Thyroid gland (tissue), 4 donors: Measurements from ENCODE around the gene MLC1.

Experiments
- CTCF ChIP-seq, 6 experiments: fragments of 200-600 bp in 3 of 6; fragments of 450-650 bp in 3 of 6; sonication (generic) in 3 of 6; IDR thresholded peaks; one replicate each; pipeline ENCODE4 v1.5.1; 2016 to 2019; ENCODE audit warnings: antibody characterized with exemption in 6 of 6, mild to moderate bottlenecking in 2 of 6, inconsistent platforms in 1 of 6, moderate library complexity in 1 of 6
- POLR2A ChIP-seq, 2 donors: fragments of 450-650 bp; IDR thresholded peaks; one replicate each; pipeline ENCODE4 v1.6.1; 2017; ENCODE audit warnings: antibody characterized with exemption in 2 of 2, mild to moderate bottlenecking in 2 of 2, moderate library complexity in 1 of 2

DNA sequence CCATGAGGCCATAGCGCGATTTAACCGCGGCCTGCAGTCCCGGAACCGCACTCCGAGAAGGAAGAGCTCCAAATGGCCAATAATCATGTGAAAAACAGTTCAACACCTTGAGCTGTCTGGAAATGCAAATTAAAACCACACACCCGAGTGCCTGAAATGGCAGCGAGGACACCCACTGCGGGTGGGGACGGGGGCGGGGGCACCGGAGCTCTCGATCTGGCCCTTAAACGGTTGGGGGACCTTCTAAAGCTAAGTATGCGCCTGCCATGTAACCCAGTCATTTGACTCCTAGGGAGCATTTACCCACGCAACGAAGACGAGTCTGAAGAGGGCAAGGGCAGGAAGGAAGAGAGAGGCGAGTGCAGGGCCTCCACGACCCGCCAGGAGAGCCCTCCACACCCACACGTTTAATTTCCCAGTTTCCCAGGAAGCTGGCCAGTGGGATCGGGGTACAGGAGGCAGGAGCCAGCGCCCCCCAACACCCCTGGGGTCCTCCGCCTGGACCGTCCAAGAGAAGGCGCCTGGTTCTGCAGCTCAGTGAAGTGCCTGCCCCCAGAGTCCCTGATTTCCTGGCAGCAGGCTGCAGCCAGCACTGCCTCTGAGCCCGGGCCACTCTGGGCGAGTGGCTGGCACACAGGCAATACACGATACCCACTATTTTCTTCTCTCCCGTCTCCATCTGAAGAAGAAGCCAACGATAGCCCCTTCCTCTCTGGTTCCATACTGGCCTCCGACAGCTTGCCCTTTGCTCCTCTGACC, 28.8 kb downstream of the MLC1 start:
- no peak for TF ChIP-seq CTCF (IDR thresholded peaks at IDR 0.05)
- TF ChIP-seq POLR2A (IDR thresholded peaks at IDR 0.05) = no peak
